Tibial nerve (tissue), 4 donors: ENCODE data around the gene PAN3. TPM values are rescaled to one million over a fixed set of nuclear protein-coding genes. Genes with fewer than 3 reads are reported as not detected.

Source experiments
- DNase-seq, 2 donors: peaks; one replicate each; pipeline ENCODE4 v3.0.0-alpha.2; 2019; ENCODE audit warnings: low spot score in 2 of 2
- H3K27ac ChIP-seq, 4 donors: fragments of 200-600 bp; sonication (generic) in 3 of 4; one replicate each; pipeline ENCODE4 v1.5.1; 2017 to 2019; ENCODE audit warnings: mild to moderate bottlenecking in 1 of 4
- H3K27me3 ChIP-seq, 2 donors: fragments of 200-600 bp; sonication (generic) in 1 of 2; one replicate each; pipeline versions ENCODE4 v1.5.1 to v1.6.0; 2017 to 2019
- H3K36me3 ChIP-seq, 3 donors: fragments of 200-600 bp; sonication (generic); one replicate each; pipeline ENCODE4 v1.5.1; 2018 to 2019
- H3K4me1 ChIP-seq, 4 donors: fragments of 200-600 bp; sonication (generic) in 3 of 4; one replicate each; pipeline ENCODE4 v1.5.1; 2017 to 2019
- H3K4me3 ChIP-seq, 4 donors: fragments of 200-600 bp; sonication (generic) in 3 of 4; one replicate each; pipeline ENCODE4 v1.5.1; 2017 to 2019; ENCODE audit warnings: mild to moderate bottlenecking in 1 of 4, moderate library complexity in 1 of 4
- H3K9me3 ChIP-seq, 4 donors: fragments of 200-600 bp; sonication (generic) in 3 of 4; one replicate each; pipeline ENCODE4 v1.5.1; 2017 to 2019
- CTCF ChIP-seq, 5 experiments: fragments of 200-600 bp in 3 of 5; fragments of 450-650 bp in 2 of 5; sonication (generic) in 3 of 5; IDR thresholded peaks; one replicate each; pipeline ENCODE4 v1.5.1; 2016 to 2019; ENCODE audit warnings: antibody characterized with exemption in 5 of 5, mild to moderate bottlenecking in 3 of 5, moderate library complexity in 2 of 5
- EP300 ChIP-seq, 2 donors: sonication (generic); formaldehyde crosslinking; IDR thresholded peaks; one replicate each; pipeline ENCODE4 v1.6.1; 2017; ENCODE audit warnings: antibody characterized with exemption in 2 of 2, mild to moderate bottlenecking in 1 of 2
- POLR2A ChIP-seq, 2 donors: fragments of 450-650 bp; IDR thresholded peaks; one replicate each; pipeline ENCODE4 v1.6.1; 2017; ENCODE audit warnings: antibody characterized with exemption in 2 of 2, mild to moderate bottlenecking in 2 of 2, moderate library complexity in 2 of 2
- WGBS, 2 donors: methylation state at CpG; one replicate each; pipeline ENCODE4 v1.1.5; 2018; 5-methylcytosine and 5-hydroxymethylcytosine counted together
- total RNA-seq, 4 donors: library from RNA; depleted of rRNA; stranded (reverse); fragments of >200 nt; gene quantifications; one replicate each; pipeline ENCODE4 v1.1.0, GENCODE V29; 2016

PAN3 gene
- total RNA-seq, result 10 to 100 TPM; 40.5 to 54.4 (median 49.0) TPM

GRCh38 chr13:28138012-28138755 lies at the start of gene PAN3:
Gene PAN3 (plus strand): TSS chr13:28138545. CDS start chr13:28138658, 113 bp downstream.
- 0 to 1% methylated on average over 57 to 60 of the region's 84 CpGs for WGBS, 2 donors
- no peaks in the 10 kb centered on the region for H3K36me3 ChIP-seq
- TF ChIP-seq EP300 (IDR thresholded peaks at IDR 0.05), result peak; percentile 76 to 93
- peak in 1 of 5 experiments; percentile 10 for TF ChIP-seq CTCF (IDR thresholded peaks at IDR 0.05)
- TF ChIP-seq POLR2A (IDR thresholded peaks at IDR 0.05), result peak; percentile 65 to 66
- peak within 1 kb of the TSS; percentile 95 to 99 (median 98) for H3K27ac ChIP-seq
- DNase-seq, result peak; percentile 79 to 81
- H3K4me3 ChIP-seq, result peak within 1 kb of the TSS; percentile 93 to 99 (median 97)
- H3K4me1 ChIP-seq, result peaks cover 0 to 47% (median 10%) of the 10 kb centered on the region in 4 donors
- H3K27me3 ChIP-seq, result no peaks in the 10 kb centered on the region
- no peaks in the 10 kb centered on the region for H3K9me3 ChIP-seq

GRCh38 chr13:28089065-28089464 lies 49.3 kb upstream of the PAN3 start:
- Histone ChIP-seq H3K27ac (no peak overlapping the region), H3K27me3 (no peaks in the 10 kb centered on the region), H3K4me1 (peaks cover 0 to 3% (median 0%) of the 10 kb centered on the region in 4 donors), H3K9me3 (no peaks in the 10 kb centered on the region), H3K36me3 (no peaks in the 10 kb centered on the region), H3K4me3 (no peak overlapping the region)
- no peak for DNase-seq
- no peak for TF ChIP-seq POLR2A (IDR thresholded peaks at IDR 0.05)
- TF ChIP-seq EP300 (IDR thresholded peaks at IDR 0.05), result no peak
- no peak for TF ChIP-seq CTCF (IDR thresholded peaks at IDR 0.05)
- WGBS, 2 donors, result 63 to 64% methylated on average over 1 of the region's 1 CpG

GRCh38 chr13:28092431-28092830 lies 45.9 kb upstream of the PAN3 start:
- TF ChIP-seq CTCF (IDR thresholded peaks at IDR 0.05), result no peak
- TF ChIP-seq POLR2A (IDR thresholded peaks at IDR 0.05), result no peak
- no peak for TF ChIP-seq EP300 (IDR thresholded peaks at IDR 0.05)
- no peak for DNase-seq
- 54 to 72% methylated on average over 2 of the region's 2 CpGs for WGBS, 2 donors

GRCh38 chr13:28093881-28094280 lies 44.5 kb upstream of the PAN3 start:
- H3K9me3 ChIP-seq, result peaks cover 0 to 4% (median 0%) of the 10 kb centered on the region in 4 donors
- no peak overlapping the region for H3K4me3 ChIP-seq
- H3K27ac ChIP-seq, result no peak overlapping the region
- peaks cover 0 to 12% of the 10 kb centered on the region in 2 donors for H3K27me3 ChIP-seq
- WGBS, 2 donors, result 44 to 55% methylated on average over 5 of the region's 5 CpGs
- no peaks in the 10 kb centered on the region for H3K36me3 ChIP-seq
- DNase-seq, result no peak
- H3K4me1 ChIP-seq, result peaks cover 0 to 3% (median 0%) of the 10 kb centered on the region in 4 donors
- no peak for TF ChIP-seq EP300 (IDR thresholded peaks at IDR 0.05)
- TF ChIP-seq POLR2A (IDR thresholded peaks at IDR 0.05), result no peak
- TF ChIP-seq CTCF (IDR thresholded peaks at IDR 0.05), result no peak

More at GRCh38 chr13:28092431-28092830, 45.9 kb upstream of the PAN3 start:
- H3K27ac ChIP-seq, result no peak overlapping the region
- H3K9me3 ChIP-seq, result no peaks in the 10 kb centered on the region
- no peaks in the 10 kb centered on the region for H3K36me3 ChIP-seq
- H3K4me3 ChIP-seq, result no peak overlapping the region
- H3K4me1 ChIP-seq, result peaks cover 0 to 3% (median 0%) of the 10 kb centered on the region in 4 donors
- H3K27me3 ChIP-seq, result no peaks in the 10 kb centered on the region

GRCh38 chr13:28094306-28094705 lies 44.0 kb upstream of the PAN3 start:
- Histone ChIP-seq H3K4me3 (no peak overlapping the region), H3K9me3 (peaks cover 0 to 6% (median 0%) of the 10 kb centered on the region in 4 donors), H3K36me3 (no peaks in the 10 kb centered on the region), H3K27me3 (peaks cover 0 to 16% of the 10 kb centered on the region in 2 donors), H3K4me1 (peaks cover 0 to 3% (median under 1%) of the 10 kb centered on the region in 4 donors), H3K27ac (no peak overlapping the region)
- TF ChIP-seq POLR2A (IDR thresholded peaks at IDR 0.05) (no peak), CTCF (IDR thresholded peaks at IDR 0.05) (no peak), EP300 (IDR thresholded peaks at IDR 0.05) (no peak)
- DNase-seq, result no peak
- WGBS, 2 donors, result 65 to 67% methylated on average over 4 of the region's 4 CpGs
